GM18909 (cell line): ENCODE results near the gene WWC2.

Source experiments
- ATAC-seq: cut with Tn5 transposase; IDR thresholded peaks from one replicate; pipeline ENCODE4 v1.9.1; 2021; ENCODE audit warnings: mild to moderate bottlenecking; ENCODE audit not compliant: unreplicated experiment, poor library complexity

Gene WWC2

DNA sequence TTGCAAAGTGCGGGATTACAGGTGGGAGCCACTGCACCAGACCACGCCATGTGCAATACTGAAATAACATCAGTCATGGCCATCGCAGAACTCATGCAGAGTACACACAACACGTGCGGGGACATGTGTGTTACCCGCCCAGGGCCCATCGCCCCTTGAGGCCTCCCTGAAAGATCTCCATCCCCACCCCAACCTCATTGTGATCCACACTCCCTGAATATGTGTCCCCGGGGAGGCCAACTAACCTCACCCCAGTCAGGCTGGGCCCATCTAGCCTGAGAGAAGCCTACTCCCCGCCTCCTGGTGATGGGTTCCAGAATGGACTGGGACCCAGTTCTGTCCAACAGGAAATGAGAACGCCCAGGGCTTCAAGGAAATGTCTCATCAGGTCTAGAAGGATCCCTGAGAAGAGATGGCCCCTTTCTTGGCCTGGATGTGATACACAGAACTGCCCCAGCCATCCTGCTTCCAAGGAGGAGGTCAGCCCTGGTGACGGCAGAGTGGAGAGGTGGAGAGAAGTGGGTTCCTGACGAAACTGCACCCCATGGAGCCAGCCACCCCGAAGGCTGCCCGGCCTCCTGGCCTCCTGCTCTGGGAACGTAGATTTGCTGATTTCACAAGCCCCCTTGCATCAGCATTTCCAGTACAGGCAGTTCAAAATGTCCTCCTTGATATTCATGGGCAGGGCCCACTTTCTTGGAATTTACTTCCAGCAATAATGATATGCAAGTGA, 245.6 kb downstream of the WWC2 start:
- ATAC-seq: no peak

DNA sequence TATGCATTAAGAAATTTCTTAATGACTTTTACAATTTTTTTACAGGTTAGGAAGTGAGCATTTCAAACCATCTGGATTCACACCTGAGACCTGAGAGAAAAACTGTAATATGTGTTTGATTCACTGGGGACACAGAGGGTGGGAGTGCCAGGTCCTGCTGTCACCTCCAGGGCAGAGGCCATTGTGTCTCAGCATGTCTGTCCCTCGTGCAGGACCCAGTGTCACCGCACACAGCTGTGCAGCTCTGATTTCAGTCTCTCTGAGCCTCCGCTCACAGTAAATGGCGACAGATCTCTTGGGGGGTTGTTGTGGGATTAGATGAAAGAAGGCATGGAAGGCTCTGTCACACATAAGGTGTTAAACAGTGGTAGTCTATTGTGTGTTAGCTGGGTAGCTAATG, 246.2 kb downstream of the WWC2 start:
- ATAC-seq: no peak

DNA sequence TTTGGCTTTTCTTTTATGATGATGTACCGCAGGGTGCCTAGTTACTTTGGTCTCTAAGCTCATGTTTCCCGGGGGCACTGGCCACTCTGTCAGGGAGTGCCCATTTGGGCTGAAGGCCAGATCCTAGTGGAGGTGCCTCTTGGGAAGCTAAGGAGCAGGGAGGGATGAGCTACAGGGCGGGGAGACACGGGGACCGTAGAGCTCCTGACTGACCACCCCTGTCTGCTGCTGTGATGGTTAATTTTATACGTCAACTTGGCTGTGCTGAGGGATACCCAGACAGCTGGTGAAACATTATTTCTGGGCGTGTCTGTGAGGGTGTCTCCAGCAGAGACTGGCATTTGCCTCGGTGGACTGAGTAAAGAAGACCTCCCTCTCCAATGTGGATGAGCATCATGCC, 248.1 kb downstream of the WWC2 start:
- ATAC-seq: no peak

DNA sequence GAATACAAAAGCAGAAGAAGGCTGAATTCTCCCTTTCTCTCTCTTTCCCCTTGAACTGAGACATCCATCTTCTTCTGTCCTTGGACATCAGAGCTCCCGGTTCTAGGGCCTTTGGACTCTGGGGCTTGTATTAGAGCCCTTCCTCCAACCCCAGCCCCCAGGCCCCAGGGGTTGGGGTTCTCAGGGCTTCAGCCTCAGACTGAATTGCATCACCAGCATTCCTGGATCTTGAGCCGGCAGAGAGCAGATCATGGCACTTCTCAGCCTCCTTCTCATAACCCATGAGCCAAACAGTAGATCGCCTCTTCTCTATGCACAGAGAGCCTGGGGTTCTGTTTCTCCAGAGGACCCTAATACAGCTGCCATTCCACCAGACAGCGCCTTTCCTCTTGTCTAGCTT, 248.5 kb downstream of the WWC2 start:
- ATAC-seq: no peak

DNA sequence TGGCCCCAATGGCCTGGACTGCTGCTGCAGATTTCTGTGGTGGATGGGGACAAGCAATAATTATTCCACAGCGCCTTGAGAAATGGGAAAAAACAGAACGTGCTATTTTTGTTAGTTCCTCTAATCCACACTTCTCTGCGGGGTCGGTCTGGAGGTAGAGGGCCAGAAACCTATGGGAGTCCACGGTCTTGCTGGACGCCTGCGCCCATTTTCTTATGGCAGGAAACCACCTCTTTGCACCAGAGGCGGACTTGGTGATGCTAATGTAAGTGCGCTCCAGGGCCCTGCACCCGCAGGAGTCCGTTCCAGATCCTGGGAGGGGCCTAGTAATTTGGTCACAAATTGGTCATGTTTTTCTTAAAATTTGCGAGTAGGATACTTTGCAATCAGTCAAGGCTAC, 249.1 kb downstream of the WWC2 start:
- no peak for ATAC-seq

DNA sequence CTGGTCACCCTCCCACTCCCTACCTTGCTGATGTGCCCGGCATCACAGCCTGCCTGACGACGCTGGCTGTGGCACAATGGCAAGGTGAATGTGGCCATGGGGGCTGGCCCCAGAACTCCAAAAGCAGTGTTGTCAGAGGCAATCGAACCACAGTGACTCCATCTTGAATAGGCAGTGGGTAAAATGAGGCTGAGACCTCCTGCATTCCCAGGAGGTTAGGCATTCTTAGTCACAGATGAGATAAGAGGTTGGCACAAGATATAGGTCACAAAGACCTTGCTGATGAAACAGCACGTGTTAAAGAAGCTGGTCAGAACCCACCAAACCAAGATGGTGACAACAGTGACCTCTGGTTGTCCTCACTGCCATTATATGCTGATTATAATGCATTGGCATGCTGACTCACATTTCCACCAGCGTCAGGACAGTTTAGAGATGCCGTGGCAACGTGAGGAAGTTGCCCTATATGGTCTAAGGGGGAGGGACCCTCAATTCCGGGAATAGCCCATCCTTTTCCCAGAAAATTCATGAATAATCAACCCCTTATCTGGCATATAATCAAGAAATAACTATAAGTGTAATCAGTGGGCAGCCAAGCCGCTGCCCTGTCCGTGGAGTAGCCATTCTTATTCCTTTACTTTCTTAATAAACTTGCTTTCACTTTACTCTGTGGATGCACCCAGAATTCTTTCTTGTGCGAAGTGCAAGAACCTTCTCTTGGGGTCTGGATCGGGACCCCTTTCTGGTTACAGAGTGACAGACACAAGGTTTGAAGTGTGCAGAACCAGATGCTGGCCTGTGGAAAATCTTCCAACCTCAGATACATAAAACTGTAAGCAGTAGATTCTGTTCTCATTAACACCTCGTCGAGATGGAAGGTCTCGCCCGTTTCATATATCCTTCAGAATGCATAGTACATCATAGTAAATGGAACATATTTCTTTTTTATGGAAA, 249.9 kb downstream of the WWC2 start:
- ATAC-seq: no peak

DNA sequence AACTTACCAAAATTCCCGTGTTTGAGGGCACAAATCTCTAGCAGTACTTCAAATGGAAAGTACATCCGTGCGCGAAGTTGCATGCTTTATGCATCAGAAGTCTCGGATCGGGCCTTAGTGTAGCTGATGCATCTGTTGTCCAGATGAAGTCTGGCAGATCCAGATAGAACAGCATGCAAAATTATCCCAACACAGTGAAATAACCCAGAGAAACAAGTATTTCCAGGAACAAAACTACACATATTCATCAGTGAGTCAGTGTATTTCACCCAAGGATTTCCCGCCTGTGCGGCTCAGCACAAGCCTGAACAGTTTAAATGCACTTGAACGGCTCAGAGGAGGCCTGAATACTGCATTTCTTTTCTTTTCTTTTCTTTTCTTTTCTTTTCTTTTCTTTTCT, 250.6 kb downstream of the WWC2 start:
- no peak for ATAC-seq

DNA sequence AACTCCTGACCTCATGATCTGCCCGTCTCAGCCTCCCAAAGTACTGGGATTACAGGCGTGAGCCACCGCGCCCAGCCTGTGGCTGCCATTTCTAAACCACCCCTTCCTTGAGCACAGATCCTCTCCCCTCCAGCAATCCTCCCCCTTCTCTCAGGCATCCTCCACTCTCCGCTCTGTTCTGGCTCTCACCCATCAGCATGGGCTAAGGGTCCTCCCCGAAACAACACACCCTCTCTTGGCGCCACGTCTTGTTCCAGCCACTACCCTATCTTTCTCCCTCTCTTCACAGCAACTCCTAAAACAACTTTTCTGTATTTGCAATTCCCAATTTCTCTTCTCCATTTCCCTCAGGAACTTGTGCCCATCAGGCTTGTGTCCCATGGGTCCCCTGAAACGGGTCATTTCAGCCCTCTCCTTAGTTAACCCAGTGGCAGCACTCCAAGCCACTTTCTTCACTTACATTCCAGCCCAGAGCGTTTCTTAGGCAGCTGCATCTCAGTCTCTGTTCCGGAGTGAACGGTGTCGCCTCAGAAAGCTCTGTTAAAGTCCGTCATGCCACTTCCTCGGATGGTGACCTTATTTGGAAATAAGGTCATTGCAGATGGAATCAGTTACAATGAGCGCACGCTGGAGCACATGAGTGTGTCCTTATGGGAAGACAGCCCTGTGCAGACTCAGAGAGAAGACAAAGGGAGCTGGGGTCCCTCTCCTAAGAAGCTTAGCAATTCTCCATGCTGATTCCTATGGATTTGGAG, 251.4 kb downstream of the WWC2 start:
- no peak for ATAC-seq

DNA sequence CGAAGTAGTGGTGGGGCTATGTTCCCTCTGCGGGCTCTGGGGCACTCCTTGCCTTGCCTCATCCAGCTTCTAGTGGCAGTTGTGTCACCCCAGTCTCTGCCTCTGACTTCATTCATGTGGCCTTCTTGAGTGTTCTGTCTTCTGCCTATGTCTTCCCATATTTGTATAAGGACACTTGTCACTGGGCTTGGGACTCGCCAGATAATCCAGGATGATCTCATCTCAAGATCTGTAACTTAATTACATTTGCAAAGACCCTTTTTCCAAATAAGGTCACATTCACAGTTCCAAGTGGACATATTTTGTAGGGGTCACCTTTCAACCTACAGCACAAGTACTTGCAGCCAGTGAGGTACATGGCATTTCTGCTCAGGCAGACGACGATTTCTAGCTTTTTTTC, 253.5 kb downstream of the WWC2 start:
- no peak for ATAC-seq

DNA sequence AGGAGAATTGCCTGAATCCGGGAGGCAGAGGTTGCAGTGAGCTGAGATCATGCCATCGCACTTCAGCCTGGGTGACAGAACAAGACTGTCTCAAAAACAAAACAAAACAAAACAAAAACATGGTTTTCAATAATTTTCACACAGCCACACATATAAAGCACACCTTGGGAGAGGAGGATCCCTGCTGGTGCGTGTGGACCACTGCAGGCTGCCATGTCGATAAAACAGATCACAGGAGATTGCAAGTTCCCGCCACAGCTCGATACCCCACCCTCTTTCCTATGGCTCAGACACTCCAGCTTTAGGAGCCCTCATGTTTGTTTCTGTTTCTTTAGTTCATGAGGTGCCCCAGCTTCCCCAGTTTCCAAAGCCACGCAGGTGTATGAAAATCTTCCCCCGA, 254.5 kb downstream of the WWC2 start:
- no peak for ATAC-seq

DNA sequence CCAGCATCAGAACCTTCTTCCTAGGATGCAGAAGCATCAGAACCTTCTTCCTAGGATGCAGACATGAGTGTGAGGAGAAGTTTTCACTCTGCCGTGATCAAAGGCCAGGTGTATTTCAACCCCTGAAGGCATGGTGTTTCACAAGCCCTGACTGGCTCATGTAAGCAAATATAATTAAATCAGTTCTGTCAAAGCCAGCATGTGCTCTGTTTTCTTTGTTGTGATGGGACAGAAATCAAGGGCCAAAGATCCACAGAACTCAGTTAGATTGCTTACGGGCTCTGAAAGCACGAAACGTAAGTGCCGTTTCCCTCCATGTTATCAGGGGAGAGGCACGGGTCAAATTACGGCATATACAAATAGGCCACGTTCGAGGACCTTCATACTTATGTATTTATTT, 255.2 kb downstream of the WWC2 start:
- ATAC-seq: no peak

DNA sequence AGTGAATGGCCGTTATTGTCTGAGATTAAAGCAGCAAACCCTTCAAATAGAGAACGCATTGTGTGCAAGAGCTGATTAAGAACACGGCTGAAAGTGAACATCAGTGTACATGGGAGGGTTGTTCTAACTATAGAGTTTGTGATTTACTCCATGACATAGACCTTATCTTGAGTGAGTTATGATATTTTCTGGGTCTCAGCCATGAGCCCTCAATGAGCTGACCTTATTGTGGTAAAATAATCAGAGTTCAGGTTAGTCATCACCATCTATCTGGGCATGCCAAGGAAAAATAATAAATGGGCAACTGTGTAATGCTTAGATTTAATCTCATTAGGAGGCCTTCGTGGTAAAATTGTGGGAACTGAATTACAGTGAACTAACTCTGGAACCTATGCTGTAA, 256.3 kb downstream of the WWC2 start:
- no peak for ATAC-seq

DNA sequence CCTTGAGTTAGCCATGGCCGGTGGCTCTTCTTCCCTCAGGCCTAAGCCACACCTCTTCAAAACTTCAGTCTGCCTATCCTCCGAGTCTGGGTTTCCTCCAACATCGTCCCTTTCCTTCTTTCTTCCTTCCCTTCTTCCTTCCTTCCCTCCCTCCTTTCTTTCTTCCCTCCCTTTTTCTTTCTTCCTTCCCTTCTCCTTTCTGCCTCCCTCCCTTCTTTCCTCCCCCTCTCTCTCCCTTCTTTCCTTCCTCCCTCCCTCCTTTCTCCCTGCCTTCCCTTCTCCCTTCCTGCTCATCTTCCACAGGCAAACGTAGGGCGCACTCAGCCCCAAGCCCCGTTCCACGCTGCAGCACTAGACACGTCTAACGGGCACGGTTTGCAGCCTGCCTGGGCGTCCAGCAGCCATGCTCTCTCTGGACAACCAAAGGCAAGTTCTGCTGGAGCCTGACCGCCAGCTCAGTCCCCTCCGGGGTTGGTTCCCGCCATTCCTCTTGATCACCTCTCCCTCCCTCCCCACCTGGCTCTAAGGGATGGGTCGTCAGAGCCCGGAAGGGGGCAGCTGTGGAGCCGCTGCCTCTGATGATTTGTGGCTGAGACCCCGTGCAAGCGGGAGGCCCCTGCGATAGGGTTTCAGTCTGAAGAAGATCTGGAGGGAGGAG, 257.2 kb downstream of the WWC2 start:
- no peak for ATAC-seq

DNA sequence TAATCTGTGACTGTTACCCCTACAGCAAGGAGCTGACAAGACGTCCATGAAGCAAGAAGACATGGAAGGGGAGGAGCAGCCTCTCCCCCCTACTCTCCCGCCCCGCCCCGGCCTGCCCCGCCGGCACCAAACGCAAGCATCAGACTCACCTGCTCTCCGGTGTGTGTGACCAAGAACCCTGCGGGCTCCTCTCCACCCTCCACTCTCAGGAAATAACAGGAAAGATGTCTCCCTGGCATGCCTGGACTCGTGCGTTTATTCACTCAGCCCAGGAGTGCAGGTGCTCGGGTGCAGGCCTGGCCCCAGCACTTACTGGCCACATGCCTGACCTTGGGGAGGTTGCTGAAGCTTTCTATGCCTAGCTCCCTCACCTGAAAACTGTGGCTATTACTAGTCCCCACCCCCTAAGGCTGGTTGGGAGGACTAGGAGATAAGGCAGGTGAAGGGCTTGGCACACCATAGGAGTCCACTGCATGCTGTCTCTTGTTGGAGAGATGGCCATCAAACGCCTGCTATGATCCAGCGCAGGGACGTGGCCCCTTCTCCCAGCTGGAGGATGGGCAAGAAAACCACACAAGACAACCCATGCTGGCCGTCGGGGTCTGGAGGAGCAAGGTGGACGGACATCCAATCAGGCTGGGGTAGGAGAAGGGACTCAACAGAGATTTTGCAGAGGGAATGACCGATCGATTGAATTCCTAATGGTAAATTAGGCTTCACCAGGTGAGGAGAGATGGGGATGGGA, 258.0 kb downstream of the WWC2 start:
- no peak for ATAC-seq

DNA sequence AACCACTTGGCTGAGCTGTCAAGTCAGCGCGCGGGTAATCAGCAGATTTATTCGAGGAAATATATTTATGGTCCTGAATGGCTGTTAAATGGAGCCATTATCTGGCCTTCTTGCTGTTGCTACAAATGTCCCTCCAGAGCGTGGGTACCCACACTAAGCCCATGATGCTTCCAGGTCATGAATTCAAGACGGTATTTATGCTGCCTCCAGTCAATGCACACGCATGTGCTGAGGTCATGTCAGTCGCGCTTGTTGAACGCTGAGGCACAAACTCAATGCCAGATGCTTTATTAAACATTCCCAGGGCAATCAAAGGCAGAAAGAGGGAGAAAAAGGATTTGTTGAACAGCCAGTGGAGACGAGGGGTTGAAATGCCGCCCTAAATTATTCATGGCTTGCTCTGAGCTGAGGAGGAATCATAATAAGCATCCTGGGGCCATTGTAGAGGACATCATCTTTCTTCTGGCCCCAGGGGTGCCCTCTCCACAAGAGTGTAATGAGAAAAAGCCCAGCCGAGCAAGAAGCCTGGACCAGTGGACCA, 259.2 kb downstream of the WWC2 start:
- ATAC-seq: no peak

DNA sequence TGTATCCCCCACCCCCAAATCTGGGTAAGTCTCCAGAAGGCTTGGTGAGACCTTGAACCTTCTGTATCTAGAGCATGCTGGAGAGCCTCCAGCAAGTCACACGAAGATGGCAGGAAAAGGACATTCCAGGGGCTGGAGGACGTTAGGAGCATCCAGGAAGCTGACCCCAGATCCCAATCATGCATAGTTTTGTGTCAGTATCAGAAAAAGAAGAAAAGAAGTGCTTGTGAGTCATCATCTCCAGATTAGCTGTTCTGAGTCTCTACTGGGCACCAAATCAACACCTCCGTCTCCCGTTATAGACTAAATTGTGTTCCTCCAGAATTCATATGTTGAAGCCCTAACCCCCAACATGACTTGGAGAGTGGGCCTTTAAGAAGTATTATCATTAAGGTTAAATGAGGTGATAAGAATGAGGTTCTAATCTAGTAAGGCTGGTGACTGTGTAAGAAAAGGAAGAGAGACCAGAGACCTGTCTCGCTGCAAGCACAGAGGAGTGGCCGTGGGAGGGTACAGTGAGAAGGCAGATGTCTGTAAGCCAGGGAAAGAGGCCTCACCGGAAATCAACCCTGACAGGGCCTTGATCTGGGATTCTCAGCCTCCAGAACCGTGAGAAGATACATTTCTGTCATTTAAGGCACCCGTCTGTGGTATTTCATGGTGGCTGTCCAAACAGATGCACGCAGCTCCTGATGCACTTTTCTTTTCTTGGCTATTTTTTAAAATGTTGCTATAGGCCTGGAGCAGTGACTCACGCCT, 261.3 kb downstream of the WWC2 start:
- ATAC-seq: no peak

DNA sequence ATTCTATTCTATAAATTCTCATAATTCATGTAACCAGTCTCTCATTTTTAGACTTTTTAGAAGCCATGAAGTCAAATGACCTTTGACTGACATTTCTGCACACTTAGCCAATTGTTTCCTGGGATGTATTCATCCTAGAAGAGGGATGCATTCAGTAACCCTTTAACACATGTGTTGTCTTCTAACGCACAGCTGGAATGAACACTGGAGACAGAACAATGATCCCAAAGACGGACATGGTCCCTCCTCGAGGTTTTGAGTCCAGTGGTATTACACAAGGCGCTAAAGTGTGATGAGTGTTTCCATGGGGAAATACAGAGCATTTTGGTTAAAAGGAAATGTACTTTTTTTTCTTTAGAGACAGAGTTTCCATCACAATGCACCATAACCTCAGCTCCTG, 263.0 kb downstream of the WWC2 start:
- no peak for ATAC-seq

DNA sequence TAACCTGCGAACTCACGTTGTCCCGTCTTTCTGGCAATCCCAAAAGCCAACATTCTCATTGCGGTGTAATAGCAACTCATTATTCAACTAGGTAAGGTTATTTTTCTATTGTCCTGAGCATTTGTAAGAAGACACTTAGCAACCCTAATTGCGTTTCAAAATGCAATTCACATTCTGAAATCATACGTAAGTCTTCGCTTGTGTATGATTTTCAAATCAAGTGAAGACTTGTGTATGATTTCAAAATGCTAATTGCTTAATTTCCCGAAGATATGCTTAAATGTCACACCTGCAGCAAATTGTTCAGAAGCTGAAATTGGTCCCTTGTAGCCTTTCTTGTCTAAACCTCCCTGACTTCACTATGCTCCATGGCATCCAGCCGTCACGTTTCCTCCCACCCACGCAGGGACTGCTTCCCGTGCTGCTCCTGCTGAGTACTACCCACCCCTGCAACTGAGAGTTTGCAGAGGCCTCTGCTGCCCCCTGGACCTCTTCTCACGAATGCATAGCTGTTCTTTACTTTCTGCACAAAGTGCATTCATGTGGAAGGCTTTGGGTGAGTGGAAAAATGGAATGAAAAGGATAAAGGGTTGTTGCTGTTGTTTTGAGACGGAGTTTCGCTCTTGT, 264.0 kb downstream of the WWC2 start:
- no peak for ATAC-seq
